GM19351 (cell line): ENCODE results near the gene TXLNG.
A peak's percentile ranks its signal among the peaks of the same experiment; 100 is the strongest.

Experiments used
- ATAC-seq: cut with Tn5 transposase; IDR thresholded peaks from one replicate; pipeline ENCODE4 v1.9.1; 2021; ENCODE audit warnings: mild to moderate bottlenecking, moderate library complexity; ENCODE audit not compliant: unreplicated experiment

TXLNG gene

DNA sequence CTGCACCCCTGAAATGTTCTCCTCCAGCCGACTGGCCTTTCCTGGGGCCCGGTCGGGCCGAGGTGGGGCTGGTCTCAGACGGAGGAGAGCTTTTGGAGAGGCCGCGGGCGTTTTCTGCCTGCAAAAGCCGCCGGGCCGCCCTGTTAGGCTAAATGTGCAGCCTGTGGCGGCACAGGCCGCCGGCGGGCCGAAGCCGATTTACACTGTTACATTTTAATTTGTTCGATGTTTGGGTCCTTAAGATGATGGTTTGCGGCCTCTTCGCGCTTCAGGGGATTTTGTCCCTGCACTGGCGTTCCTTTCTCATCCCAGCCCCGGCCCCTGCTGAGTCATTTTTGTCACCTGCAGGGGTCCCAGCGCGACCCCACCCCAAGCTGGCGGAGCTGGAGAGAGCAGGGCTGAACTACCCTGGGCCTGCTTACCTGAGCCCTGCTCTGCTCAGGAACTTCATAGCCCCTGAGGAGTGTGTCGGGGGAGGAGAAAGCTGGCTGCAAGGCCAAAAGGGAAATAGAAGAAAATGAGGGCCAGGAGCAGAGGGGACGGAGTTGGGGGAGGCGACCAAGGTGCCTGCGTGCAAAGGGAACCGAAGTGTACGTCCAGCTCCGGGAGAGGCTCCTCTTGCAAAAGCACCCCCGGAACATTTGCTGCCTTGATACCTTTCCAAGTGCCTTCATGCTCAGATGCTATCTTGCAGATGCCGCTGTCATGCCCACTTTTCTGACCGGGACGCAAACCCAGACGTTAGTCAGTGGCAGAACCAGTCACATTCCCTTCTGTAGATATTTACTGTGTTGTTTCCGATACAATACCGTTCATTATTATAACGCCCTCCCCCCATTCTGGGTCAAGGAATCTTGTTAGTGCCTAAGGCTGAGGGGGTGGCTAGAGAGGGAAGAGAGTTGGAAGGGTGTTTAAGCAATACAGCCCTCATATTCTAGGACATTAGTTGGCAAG lies 84.9 kb downstream of the TXLNG start:
- ATAC-seq = peak; percentile 18

DNA sequence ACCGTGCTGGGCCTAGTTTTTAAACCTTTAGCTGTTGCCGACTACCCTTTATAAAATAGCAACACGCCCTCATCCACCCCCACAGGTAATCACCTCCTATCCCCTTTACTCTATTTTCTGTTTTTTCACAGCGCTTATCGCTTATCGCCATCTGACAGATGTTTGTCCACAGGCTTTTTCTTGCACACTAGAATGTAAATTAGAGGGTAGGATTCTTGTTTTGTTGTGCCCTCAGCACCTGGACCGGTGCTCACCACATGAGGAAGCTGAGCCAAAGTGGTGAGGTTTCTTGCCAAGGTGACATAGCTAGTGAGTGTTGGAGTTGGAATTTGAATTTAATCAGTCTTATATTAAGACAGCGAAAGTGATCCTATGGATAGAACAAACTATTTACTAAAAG lies 86.8 kb downstream of the TXLNG start:
- ATAC-seq = no peak

DNA sequence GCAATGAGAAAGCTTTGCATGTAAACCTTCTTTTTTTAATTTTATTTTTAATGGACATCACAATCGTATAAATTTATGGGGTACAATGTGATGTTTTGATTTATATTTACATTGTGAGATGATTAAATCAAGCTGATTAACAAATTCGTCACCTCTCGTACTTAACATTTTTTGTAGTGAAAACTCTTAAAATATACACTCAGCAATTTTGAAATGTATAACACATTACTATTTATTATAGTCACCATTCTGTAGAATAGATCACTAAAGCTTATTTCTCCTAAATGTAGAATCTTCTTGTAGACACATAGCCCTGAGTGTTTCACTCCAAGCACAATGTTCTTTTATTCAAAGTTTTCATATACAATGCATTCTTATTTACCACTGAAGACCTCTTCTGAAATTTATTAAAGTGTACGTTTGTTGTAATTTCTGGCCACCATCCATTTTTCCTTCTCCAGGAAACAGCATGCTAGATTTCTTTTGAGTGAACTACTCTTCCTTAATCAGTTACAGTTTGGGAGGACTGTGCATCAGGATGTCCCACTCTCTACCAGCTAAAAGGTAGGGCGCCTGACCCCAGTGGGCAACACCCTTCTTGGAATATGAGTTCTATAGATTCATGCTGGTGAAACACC lies 88.3 kb downstream of the TXLNG start:
- no peak for ATAC-seq

DNA sequence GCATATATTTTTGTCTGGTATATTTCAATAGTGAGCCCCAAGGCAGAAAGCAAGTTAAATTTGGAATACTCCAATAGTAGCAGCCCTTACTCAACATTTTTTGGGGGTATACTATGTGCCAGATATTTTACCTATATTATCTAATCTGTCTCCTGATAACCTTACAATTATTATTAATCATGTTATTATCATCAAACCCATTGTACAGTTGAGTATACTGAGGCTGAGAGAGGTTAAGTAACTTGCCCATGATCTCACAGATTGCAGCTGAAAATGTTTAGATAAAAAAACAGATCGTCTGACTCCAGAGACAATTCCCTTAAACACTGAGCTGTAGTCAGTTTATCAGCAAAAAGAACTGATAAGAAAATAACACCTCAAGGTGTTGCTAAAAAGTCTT lies 90.4 kb downstream of the TXLNG start:
- ATAC-seq = no peak

DNA sequence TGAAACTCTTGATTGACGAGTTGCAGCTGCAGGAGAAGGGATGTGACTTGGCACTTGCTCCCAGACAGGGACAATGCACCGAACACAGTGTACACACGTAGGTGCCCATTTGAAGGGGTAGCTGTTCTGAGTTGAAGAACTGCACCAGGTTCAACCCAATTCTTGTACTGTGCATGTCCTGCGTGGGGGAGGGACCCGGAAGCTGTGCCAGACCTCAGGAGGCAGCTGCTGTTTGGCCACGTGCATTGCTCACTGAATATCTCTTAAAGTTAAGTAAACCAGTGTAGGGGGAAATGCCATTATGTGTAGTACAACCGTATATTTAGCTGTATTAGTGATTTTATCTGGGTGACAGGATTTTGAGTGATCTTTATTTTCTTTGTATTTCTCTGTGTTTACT lies 95.9 kb downstream of the TXLNG start:
- no peak for ATAC-seq

DNA sequence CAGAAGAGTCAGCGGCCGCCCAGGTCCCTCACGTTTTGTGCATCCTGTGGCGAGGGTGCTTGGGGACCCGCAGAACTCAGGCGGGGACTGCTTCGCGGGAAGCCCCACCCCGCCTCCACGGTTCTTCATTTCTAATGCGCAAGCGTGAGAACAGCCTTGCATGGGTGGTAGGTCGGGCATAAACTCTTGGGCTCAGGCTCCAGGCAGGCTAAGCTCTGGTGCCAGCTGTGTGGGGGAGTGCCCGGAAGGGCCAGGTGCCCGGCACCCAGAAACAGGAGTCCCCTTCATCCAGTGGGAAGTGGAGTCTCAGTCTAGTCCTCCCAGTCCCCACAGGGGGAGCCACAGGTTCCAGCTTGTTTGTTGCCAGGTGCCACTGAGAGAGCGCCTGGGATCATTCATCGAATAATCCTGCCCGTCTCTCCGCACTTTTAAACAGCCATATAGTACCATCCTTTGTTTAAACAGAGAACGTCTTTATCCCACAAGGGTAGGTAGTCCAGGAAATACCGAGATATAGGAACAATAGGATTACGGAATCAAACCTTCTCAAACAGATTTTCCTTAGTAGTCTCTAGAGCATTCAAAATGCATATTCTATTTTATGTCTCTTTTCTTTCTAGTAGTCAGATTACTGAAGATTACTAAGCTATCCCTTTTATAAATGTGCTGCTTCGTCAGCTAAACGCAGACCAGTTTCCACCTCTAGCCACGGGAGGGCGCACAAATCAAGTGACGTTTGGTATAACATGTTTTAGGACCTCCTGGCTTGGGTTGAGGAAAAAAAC lies 96.6 kb downstream of the TXLNG start:
- peak; percentile 61 for ATAC-seq

DNA sequence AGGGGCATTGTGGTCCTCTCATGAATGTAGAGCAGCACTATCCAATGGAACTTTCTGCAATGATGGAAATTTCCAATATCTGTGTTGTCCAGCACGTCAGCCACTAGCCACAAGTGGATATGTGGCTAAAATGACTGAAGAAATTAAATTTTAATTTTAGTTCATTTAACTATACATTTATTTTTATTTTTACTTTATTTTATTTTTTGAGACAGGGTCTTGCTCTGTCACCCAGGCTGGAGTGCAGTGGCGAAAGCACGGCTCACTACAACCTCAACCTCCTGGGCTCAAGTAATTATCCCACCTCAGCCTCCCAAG lies 97.2 kb downstream of the TXLNG start:
- no peak for ATAC-seq

DNA sequence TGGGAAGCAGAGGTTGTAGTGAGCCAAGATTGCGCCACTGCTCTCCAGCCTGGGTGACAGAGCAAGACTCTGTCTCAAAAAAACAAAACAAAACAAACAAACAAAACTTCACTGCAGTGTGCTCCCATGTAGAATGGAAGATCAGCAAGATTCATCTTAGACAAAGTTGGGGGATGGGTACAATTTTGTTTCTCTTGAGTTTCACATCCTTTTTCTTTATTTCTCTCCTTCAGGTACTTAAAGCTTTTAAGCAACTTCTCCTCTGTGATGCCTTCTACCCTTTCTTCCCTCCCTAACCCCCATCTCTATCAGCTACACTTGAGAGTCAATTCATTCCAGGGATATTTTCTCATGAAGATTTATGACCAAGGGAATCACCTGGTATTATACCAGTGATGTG lies 99.4 kb downstream of the TXLNG start:
- no peak for ATAC-seq

DNA sequence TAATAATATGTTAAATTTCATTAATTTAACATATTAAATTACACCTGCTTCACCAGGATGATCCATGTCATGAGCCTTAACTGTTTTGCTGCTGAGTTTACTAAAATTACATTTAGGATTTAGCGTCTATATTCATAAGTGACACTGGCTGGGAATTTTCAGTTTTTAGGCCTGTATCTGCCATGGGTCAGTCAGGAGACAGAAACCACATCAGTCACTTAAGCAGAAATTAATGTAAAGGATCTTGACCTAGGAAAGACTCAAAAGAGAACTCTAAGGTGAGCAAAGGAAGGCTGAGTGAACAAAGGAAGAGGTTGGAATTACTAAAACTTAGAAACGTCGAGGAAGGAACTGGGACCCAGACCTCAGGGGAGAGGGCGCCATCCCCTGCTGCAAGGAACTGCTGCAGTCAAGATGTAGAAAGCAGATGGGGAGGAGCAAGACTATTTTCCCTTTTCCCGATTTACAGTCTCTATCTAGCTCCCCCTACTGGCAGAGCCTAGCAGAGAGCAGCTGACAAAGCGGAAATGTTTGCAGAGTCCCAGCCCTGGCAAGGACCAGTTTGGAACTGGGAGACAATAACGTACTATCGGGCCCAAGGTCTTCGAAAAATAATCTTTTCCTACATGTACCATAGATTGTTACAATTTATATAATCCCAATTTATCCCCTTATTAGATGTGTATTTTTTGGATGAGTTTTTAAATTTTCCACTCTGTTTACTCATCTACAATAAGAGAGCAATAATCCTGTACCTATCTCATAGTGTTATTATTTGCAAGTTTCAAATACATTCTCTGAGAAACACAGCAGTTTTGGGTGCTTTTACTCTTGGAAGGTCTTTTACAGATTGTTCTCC lies 106.5 kb downstream of the TXLNG start:
- peak; percentile 92 for ATAC-seq
